HL-60/S4 (cell line): Measurements from ENCODE around the gene USP13.
"Not testable (repeated sequence)": the region's sequence is repeated elsewhere in the genome, so short reads cannot be mapped to it uniquely, and the experiment has no call there.

Source experiments
- in situ Hi-C: fragments of 300-500 bp; cut with MboI; formaldehyde crosslinking; loops from 2 replicates; pipeline ENCODE4 v1.14.3; 2022; ENCODE audit warnings: low sequenced_read_pairs

Gene USP13

GRCh38 chr3:179652447-179653095 is at the start of gene USP13:
Gene USP13 (plus strand): TSS chr3:179653040. CDS start chr3:179653226, 186 bp downstream.
- in situ Hi-C loops = no loop called here

GRCh38 chr3:179603321-179603720 is 49.5 kb upstream of the USP13 start:
- in situ Hi-C loops = no loop called here

- in situ Hi-C loops = no loop called here
Observed at GRCh38 chr3:179603831-179604230, 49.0 kb upstream of the USP13 start.

- in situ Hi-C loops = no loop called here
Observed at GRCh38 chr3:179604321-179605078, 48.3 kb upstream of the USP13 start, which contains the start of the genes MRPL47 and NDUFB5. Gene MRPL47 (minus strand): TSS chr3:179604638. CDS start chr3:179604624, 14 bp downstream. Gene NDUFB5 (plus strand): TSS chr3:179604794. CDS start chr3:179604816, 22 bp downstream.

GRCh38 chr3:179606534-179607085 is 46.2 kb upstream of the USP13 start:
- in situ Hi-C loops = no loop called here

- in situ Hi-C loops = no loop called here
Observed at GRCh38 chr3:179608931-179609720, 43.7 kb upstream of the USP13 start.

GRCh38 chr3:179610066-179610465 is 42.8 kb upstream of the USP13 start:
- in situ Hi-C loops = no loop called here

- in situ Hi-C loops = no loop called here
Observed at GRCh38 chr3:179613807-179614206, 39.0 kb upstream of the USP13 start.

GRCh38 chr3:179615458-179616173 is 37.2 kb upstream of the USP13 start:
- in situ Hi-C loops = no loop called here

GRCh38 chr3:179622023-179622422 is 30.8 kb upstream of the USP13 start:
- in situ Hi-C loops = no loop called here

GRCh38 chr3:179624451-179624850 is 28.4 kb upstream of the USP13 start:
- in situ Hi-C loops = no loop called here

GRCh38 chr3:179630753-179631451 is 21.9 kb upstream of the USP13 start:
- in situ Hi-C loops = no loop called here

GRCh38 chr3:179640469-179640868 is 12.4 kb upstream of the USP13 start:
- in situ Hi-C loops = no loop called here

GRCh38 chr3:179642871-179643270 is 10.0 kb upstream of the USP13 start:
- in situ Hi-C loops = no loop called here

- in situ Hi-C loops = not testable (repeated sequence)
Observed at GRCh38 chr3:179643837-179644236, 9.0 kb upstream of the USP13 start.

GRCh38 chr3:179646177-179646576 is 6.7 kb upstream of the USP13 start:
- in situ Hi-C loops = no loop called here

GRCh38 chr3:179651687-179652446 is 973 bp upstream of the USP13 start:
- in situ Hi-C loops = no loop called here

GRCh38 chr3:179653096-179653797 is 407 bp downstream of the USP13 start:
- in situ Hi-C loops = no loop called here

- in situ Hi-C loops = no loop called here
Observed at GRCh38 chr3:179655236-179655635, 2.4 kb downstream of the USP13 start.
